NCI-H82 (cell line): ENCODE measurements around the gene PHLDA3.

Experiments used
- DNase-seq: peaks from one replicate; lab custom pipeline; 2025; lab: John Stamatoyannopoulos, UW

Gene PHLDA3

DNA sequence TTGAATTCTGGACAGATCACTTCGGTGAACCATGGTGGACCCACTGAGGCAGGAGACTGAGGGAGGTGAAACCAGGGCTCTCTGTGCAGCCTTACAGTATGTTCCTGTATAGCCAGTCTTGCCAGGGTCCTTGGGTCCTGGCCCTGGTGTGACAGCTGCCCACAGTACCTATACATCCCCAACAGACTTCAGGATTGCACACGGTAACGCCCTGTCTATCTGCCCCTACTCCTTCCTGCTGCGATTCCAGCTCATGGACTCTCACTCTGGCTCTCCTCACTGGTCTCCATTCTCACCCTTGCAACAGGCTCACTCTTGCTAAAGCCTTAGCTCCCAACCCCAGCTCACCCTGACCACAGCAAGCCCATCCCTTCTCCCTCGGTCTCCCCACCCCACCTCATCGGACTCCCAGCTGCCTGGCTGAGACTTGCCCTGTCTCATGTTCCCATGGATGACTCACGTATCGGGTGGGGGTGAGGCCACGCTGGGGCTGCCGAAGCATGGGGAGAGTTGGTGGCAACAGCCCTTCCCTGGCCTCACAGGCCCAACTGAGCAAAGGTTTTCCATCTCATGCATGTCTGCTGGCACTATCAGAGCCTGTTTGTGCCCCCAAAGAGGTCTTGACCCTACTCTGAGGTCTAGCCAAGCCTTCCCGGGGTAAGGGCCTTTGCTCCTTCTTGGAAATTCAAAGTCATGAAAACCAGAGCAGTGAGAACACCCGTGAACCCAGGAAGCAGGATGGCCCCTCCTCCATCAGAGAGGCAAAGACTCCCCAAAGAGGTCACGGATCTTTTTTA lies 7.1 kb downstream of the PHLDA3 start:
- no peak for DNase-seq

DNA sequence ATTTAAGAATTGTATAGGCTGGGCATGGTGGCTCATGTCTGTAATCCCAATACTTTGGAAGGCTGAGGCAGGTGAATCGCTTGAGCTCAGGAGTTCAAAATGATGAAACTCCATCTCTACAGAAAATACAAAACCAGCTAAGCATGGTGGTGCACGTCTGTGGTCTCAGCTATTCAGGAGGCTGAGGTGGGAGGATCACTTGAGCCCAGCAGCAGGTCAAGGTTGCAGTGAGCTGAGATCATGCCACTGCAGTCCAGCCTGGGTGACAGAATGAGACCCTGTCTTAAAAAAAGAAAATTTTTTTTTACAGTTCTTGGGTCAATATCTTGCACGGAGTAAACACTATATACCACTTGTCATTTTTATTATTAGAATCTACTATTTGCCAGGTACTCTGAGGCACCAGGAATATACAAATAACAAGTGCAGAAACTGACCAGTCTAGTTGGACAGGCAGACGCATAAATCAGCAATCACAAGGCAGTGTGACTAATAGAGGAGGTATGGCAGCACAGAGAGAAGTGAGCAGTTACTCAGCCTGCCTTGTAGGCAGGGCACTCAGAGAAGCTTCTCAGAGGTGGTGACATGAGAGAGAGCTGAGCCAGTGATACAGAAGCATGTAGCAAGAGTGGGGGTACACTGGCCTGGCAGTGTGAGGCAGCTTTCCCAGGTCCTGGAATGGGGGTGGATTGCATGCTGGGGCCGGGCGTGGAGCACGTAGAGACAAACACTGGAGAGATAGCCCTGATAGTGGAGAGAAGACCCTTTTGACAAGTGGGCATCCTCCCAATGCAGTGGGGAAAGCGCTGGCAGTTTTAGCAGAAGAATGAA lies 8.0 kb downstream of the PHLDA3 start:
- DNase-seq: no peak

DNA sequence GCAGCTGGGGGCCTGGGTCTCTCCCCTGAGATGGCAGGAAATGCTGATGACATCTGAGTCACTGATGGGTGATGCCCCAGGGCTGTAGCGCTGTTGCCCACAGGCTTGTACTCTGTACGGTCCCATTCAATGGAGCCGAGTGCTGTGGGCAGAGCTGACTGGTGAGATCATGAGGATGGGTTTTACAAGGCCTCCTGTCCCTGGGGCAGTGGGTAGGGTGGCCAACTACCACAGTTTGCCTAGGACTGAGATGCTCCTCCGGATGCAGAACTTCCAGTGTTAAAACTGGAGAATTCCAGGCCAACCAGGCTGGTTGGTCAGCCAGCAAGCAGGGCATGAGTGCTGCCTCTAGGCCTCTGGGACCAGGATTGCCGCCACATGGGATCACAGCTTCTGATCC lies 9.2 kb downstream of the PHLDA3 start:
- no peak for DNase-seq

DNA sequence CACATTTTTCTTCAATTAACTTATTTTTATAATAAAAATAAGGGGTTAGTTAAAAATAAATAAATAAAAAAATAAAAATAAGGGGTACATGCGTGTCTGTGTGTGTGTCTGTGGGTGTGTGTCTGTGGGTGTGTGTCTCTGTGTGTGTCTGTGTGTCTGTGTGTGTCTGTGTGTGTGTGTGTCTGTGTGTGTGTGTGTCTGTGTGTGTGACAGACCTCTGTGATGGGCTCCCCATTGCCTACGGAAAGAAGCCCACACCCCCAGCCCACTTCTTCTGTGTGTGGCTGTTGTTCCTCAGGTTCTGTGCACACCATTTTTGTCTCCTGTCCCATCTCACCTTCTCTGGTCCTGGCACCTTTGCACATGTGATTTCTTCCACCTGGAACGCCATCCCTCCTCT lies 9.9 kb downstream of the PHLDA3 start:
- DNase-seq: no peak

DNA sequence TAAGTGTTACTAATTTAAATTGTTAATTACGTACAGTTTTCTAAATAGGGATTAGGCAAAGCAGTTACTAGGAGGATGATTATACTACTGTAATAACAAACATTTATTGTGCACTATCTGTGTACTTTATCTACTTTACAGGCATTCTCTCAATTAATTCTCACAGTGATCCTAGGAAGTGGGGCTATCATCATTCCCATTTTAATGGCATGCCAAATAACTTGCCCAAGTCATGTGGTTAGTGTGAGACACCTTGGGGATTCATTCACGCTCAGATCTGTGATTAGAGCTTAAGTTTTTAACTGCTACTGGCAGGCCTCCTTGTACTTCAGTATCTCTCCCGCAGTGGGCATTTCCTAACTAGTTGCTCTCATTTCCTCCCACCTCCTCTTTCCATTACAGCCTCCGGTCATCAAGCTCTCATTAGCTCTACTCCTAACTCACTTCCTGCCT lies 11.5 kb downstream of the PHLDA3 start:
- no peak for DNase-seq

DNA sequence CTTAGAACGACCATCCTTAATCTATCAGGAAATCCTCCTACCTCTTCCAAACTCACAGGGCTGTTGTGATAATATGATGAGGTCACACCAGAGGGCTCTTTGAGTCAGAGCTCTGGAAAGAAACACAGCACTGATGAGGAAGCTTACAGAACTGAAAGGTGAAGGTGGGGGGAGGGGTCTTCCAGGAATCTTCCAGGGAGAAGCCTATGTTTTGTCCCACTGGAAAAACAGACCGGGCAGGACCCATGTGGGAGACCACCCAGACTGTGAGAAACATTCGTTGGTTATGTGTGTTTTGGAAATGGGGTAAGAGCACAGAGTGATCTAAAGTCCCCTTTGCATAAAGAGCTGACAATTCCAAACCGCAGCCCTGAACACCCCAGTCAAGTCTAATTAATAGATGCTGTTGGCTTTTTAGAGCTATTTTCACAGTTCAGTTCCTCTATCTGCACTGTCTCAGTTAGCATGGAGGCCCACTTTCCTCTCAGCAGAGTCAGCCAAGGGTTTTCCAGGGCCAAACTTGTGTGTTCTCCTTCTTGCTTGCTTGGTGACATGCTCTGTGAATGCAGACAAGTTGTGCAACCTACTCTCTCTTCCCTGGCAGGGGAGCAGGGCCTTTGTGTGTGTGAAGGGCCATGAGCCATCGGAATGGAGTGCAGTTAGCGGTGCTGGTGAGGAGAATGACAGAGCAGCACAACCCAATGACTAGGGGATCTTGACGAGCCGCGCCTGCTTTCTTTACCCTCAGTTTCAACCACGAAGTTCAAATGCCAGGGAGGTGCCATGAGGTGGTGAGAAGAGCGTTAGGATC lies 12.3 kb downstream of the PHLDA3 start:
- no peak for DNase-seq

DNA sequence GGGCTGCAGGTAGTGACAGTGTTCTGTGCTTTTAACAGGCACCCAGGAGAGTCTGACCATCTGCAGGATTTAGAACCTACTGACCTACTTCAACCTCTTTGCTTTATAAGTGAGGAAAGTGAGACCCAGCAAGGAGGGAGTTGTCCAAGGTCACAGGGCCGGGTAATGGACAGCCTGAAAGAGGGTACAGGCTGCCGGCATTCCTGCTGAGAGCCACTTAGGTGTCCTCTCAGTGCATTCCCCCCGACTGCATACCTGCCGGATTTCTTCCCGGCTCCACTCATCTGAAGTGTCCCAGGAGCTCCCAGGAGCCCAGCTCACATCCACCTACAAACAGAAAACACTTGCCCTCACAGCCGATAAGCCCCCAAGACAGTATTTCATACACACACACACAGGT lies 13.9 kb downstream of the PHLDA3 start:
- no peak for DNase-seq

DNA sequence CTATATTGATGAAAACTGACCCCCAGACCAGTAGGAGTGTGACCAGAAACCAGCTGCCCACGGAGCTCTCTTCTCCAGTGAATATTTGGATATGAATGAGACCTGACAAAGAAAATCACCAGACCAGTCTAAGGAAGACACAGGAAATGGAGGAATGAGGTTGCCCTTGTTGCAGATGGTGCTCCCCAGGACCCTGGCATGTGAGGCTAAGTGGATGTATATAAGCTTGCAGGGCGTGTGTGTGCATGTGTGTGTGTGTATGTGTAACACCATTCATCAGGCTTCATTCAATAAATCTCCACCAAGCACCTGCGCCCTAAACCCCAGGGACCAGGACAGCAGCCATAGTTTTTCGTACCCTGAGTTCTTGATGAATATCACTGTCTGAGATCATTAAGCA lies 14.4 kb downstream of the PHLDA3 start:
- no peak for DNase-seq

DNA sequence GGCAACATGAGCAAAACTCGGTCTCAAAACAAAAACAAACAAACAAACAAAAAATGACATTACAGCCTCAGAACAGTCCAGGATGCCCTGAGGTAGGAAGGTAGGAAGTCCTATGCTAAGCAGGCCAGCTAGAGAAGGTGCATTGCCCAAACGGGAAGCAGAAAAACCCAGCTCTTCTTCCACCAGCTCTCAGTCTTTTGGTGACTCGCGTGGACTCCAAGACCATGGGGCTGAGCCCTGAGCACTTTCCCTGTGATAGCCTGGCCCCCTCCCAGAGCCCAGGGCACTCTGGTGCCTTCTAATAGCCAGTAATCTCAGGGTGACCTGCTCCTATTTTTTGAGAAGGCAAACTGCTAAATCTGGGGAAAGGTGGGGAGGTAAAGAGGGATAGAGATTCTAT lies 16.1 kb downstream of the PHLDA3 start:
- DNase-seq: no peak

DNA sequence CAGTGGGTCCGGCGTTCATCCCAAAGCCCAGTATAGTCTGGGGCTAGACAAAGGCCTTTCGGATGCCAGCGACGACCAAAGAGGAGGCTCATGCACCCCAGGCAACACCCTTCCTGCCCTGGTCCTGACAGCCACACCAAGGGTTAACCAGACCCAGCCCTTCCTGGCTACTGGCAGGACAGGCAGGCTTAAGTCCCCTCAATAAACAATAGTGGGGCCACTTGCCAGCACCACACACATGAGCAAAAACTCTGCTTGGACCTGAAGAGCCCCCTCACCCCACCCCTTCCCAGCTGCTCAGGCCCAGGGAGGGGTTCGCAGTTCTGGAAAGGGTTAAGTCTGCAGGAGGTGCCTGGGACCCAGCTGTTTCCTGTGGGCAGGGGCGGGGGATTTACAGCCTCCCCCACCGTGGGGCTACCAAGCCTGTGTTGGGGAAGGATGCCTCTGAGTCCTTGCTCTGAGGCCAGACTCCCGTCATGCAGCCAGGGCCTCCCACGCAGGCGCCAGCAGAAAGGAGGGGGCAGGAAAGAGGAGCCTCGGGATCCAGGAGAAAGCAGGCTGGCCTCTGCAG lies 18.2 kb downstream of the PHLDA3 start:
- peak; percentile 71 for DNase-seq

DNA sequence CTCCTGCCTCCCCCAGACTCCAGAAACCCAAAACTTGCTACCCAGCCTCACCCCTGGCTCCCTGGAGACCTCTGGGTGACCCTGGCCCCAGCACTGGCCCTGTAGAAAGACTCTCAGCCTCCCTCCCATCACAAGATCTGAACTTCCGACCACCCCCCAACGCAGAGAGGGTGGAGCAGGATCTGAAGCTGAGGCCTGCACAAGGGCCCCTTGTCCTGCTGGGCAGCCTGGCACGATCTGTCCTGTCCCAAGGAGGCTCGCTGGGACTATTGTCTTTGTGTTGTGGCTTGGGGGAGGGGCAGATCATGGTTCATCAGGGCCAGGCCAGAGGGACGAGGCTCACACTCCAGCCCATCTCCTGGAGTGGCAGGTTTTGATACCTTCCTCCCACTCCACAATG lies 20.0 kb downstream of the PHLDA3 start:
- DNase-seq: no peak

DNA sequence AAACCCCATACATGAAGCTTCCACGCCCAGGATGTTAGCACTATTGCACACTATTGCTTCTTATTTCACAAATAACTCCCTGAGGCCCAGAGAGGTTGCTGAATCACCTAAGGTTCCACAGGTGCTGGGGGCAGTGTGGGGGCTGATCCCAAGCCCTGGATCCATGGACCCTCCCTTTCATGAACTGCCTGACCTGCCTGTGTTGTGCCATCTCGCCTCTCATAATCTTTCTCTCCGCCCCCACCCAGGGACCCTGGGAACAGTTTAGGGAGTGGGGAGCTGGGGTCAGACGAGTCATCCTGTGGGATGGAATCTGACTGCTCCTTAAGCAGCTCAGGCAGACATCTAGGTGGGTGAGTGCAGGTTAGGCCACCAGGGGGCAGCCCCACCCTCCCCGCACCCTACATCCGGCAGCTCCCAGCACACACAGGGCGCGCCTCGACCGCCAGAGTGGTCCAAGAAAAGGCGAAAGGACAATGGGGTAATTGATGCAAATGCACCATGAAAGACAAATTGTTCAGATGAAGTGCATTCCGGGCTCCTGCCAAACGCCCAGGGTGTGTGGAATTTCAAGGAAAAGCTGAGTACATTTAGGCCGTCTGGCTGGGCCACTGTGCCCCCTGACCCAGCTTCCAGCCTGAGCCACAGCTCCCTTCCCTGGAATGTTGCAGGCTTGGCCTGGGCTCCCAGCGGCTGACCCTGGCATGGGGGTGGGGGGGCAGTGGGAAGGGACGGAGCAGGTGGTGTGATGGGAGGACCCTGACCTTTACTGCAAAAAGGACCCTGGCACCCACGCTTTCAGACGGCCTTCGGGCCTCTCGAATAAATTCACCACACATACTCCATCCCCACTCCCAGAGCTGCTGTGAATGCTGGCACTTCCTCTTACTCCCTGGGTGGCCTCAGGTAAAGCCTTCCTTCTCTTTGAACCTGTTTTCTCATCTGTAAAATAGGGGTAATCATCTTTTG lies 20.8 kb downstream of the PHLDA3 start:
- peak; percentile 79 for DNase-seq

DNA sequence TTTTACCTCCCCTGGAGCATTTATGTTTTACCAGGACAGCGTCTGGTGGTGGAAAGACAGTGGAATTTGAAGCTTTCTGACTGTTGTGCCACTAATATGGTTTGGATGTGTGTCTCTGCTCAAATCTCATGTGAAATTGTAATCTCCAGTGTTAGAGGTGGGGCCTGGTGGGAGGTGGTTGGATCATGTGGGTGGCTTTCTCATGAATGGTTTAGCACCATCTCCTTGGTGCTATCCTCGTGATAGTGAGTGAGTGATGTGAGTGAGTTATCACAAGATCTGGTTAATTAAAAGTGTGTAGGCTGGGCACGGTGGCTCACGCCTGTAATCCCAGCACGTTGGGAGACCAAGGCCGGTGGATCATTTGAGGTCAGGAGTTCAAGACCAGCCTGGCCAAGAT lies 23.7 kb downstream of the PHLDA3 start:
- DNase-seq: no peak

DNA sequence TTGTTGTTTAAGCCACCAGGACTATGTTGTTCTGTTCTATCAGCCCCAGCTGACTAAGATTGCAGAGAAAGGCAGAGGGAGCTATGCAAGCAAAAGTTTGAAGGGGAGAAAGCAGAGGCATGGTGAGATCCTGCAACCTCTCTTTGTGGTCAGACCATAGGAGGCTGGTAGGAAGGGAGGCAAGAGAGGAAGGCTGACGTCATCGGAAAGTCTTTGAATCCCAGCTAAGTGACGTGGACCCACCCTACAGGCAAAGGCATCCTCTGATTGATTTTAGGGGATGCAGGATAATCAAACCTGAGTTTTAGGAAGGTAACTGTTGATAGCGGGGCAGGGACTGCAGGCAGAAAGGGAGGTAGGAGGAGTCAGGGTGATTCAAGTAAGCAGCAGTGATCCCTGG lies 24.2 kb downstream of the PHLDA3 start:
- DNase-seq: no peak

DNA sequence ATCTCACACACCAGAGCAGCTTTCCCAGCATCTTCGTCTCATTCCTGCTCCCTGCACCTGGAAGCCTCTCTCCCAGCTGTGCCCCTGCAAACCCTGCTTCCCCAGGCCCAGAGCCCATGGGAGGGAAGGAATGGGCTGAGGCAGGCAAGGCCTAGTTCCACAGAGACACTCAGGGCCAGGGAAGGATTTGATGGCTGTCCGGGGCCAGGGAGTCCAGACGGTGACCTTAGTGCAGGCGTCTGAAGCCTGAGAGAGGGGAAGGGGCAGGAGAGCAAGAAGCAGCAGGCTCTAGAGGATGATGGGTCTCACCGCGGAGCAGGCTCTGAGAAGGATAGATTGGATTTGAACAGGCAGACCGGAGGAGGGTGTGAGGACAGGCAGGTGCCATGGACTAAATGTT lies 25.2 kb downstream of the PHLDA3 start:
- no peak for DNase-seq

DNA sequence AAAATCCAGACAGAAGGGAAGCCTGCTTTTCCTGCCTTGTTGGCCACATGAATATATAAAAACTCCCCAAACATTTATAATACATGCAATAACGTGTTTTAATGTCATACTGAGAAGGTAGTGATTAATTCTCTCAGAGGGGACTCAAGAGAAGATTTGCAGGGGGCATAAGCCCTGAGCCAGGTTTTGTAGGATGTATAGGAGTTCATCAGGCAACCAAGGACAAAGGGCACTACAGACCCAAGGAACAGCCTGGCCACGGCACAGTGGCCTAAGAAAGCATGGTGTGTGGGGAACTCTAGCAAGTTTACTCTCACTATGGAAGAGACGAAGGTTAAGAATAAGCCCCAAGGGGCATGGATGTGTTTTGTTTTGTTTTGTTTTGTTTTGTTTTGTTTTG lies 32.0 kb downstream of the PHLDA3 start:
- DNase-seq: no peak

DNA sequence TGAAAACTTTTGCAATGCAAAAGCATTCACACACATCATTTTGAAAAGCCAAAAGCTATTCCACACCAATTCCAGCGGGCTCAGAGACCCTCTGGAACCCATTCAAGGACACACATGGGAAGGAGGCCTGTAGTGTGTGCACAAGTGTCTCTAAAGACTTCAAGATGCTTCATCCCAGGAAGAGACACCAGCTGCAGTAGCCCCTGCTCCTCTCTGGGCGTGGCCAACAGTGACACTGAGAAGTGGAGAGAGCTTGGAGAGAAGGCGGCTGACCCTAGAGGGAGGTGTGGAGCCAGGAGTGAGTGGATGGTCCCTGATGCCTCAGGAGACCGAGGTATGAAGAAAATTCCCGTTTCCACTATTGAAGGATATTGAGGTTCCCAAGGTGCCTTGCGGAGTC lies 32.6 kb downstream of the PHLDA3 start:
- peak; percentile 88 for DNase-seq

DNA sequence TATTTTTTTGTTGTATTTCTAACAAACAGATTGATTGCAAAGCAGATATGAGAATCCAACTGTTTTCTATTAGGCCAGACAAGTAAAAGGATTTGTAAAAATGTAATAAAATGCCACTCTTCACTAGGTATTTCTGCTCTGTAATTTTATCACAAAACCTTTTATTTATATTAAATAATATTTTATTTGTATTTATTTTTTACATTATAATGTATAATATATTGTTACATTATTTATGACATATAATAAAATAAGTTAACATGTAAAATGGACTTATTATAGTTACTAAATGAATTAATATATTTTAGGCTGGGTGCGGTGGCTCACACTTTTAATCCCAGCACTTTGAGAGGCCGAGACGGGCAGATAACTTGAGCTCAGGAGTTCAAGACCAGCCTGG lies 34.7 kb downstream of the PHLDA3 start:
- DNase-seq: no peak

DNA sequence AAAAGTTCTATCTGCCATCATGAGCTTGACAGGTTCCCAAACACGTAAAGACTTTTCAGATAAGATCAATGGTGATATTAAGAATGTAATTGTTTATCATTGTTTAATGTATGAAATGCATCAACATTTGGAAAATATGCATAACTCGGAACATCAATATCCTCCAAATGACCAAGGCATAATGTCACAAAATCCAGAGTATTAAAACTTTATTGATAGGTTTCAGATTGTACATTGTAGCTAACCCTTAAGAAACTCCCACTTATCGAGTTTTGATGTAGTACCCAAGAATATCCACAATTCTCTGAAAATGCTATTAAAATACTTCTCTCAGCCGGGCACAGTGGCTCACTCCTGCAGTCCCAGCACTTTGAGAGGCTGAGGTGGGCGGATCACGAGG lies 35.4 kb downstream of the PHLDA3 start:
- DNase-seq: no peak

DNA sequence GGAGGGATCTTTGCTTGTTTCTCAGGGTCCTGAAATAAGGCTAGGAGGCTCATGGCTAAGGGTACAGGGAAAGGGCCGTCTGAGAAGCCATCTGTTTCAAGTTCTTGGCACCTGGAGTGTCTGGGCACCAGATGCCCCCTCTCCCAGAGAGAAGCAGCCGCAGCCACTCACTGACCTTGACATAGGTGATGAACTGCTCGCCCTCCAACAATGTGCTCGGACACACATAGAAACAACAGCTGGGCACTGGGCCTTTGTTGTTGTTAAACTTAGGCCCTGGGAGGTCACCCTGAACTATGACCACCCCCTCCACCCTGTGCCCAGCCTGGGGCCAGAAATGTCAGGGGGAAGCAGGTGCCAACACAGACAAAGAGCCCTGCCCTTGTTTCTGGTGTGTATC lies 38.2 kb downstream of the PHLDA3 start:
- peak; percentile 47 for DNase-seq
